Measurements from ENCODE around the gene CHST12. TPM values are rescaled to one million over a fixed set of nuclear protein-coding genes. Genes with fewer than 3 reads are reported as not detected.

The CHST12 gene
- total and polyA plus RNA-seq, 7 donors = 1.2 to 11.9 (median 10.3) TPM

DNA sequence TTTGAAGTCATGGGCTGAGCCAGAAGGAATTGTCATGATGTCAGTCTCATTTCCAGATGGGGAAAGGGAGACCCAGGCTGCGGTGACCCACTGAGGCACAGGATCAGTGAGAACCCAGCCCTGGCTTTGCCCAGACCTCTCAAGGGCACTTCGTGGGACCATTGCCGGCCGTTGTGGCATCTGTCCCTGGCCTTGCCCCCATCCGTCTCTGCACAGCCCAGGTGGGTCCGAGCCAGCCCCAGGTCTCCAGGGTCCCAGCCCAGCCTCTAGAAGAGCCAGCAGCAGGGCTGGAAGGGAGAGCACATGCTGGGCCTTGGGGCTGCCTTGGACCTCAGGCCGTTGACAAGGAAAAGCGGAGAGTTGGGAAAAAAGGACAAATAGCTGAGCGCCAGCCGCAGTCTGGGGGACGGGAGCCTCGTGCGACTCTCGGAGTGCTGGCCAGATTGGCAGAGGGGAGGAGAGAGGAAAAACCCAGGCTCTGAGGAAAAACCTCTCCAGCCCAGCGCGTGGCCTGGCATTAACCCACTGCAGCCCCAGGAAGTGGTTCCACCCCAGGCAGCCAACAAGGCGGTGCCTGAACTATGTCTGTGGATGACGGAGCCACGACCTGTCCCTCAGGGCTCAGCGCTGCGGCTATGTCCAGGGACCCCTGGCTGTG, 42.6 kb downstream of the CHST12 start:
- Histone ChIP-seq H3K4me3 (no peak overlapping the region), H3K27me3 (no peaks in the 10 kb centered on the region), H3K4me1 (peaks cover 0 to 12% (median 4%) of the 10 kb centered on the region in 4 donors), H3K9me3 (no peaks in the 10 kb centered on the region), H3K36me3 (no peaks in the 10 kb centered on the region), H3K27ac (peak overlapping the region; percentile 15 to 51 (median 35))
- 94 to 95% methylated on average over 21 of the region's 21 CpGs for WGBS, 2 donors
- intact Hi-C loops (cut with DNase I) = no loop called here
- no peak for TF ChIP-seq POLR2AphosphoS5 (IDR thresholded peaks at IDR 0.05)
- TF ChIP-seq POLR2A (IDR thresholded peaks at IDR 0.05) = no peak
- TF ChIP-seq CTCF (IDR thresholded peaks at IDR 0.05) = no peak
- no peak for TF ChIP-seq EP300 (IDR thresholded peaks at IDR 0.05)
- no peak for DNase-seq

DNA sequence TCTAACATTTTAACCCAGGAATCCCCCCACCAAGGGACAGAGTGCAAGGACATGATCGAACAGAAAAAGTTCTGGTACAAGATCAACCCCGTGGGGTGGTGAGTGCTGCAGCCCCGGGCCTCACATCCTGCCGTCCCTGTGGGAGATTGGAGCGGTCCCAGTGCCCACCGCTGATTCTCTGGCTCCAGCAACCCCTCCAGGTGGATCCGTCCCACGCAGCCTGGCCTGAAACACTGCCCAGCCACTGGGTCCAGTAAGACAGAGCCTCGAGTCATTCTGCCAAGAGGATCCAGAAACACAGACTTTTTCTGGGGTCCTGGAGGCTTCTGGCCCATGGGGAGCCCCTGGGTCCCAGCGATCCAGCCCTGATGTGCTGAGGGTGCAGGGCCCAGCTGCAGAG, 43.3 kb downstream of the CHST12 start:
- intact Hi-C loops (cut with DNase I) = no loop called here
- no peaks in the 10 kb centered on the region for H3K9me3 ChIP-seq
- peaks cover 0 to 18% (median 11%) of the 10 kb centered on the region in 4 donors for H3K4me1 ChIP-seq
- no peak for DNase-seq
- no peak overlapping the region for H3K4me3 ChIP-seq
- WGBS, 2 donors = 84 to 88% methylated on average over 10 of the region's 10 CpGs
- TF ChIP-seq POLR2AphosphoS5 (IDR thresholded peaks at IDR 0.05) (no peak), CTCF (IDR thresholded peaks at IDR 0.05) (no peak), POLR2A (IDR thresholded peaks at IDR 0.05) (no peak), EP300 (IDR thresholded peaks at IDR 0.05) (no peak)
- no peak overlapping the region for H3K27ac ChIP-seq
- no peaks in the 10 kb centered on the region for H3K36me3 ChIP-seq
- H3K27me3 ChIP-seq = no peaks in the 10 kb centered on the region

GRCh38 chr7:2450198-2451107, 47.0 kb downstream of the CHST12 start:
- intact Hi-C loops (cut with DNase I) = loop anchor here (5.0 to 10.0 kb wide), 2 partner anchors 107 to 234 kb away; partner anchors contain the start of genes AMZ1, BRAT1 and IQCE
- Histone ChIP-seq H3K9me3 (no peaks in the 10 kb centered on the region), H3K4me1 (peaks cover 0 to 12% (median 11%) of the 10 kb centered on the region in 4 donors), H3K36me3 (no peaks in the 10 kb centered on the region), H3K27ac (no peak overlapping the region), H3K27me3 (no peaks in the 10 kb centered on the region), H3K4me3 (no peak overlapping the region)
- DNase-seq = no peak
- TF ChIP-seq POLR2AphosphoS5 (IDR thresholded peaks at IDR 0.05) (no peak), EP300 (IDR thresholded peaks at IDR 0.05) (no peak), POLR2A (IDR thresholded peaks at IDR 0.05) (no peak), CTCF (IDR thresholded peaks at IDR 0.05) (no peak)
- WGBS, 2 donors = 64 to 75% methylated on average over 32 of the region's 32 CpGs

- intact Hi-C loops (cut with DNase I) = loop anchor here (5.0 to 10.0 kb wide), 2 partner anchors 106 to 233 kb away; partner anchors contain the start of genes AMZ1, BRAT1 and IQCE
- Histone ChIP-seq H3K4me3 (peak overlapping the region; percentile 15 to 50 (median 38)), H3K36me3 (no peaks in the 10 kb centered on the region), H3K9me3 (no peaks in the 10 kb centered on the region), H3K4me1 (peaks cover 0 to 12% (median 11%) of the 10 kb centered on the region in 4 donors), H3K27ac (peak overlapping the region in 1 of 4 donors; percentile 43), H3K27me3 (no peaks in the 10 kb centered on the region)
- TF ChIP-seq CTCF (IDR thresholded peaks at IDR 0.05) (peak; percentile 65 to 89 (median 76)), EP300 (IDR thresholded peaks at IDR 0.05) (no peak)
- peak; percentile 89 for DNase-seq
- 7 to 13% methylated on average over 34 of the region's 34 CpGs for WGBS, 2 donors
These were observed 48.0 kb downstream of the CHST12 start for GRCh38 chr7:2451171-2452073.
